K562 (cell line): ENCODE measurements around the gene TXNIP. TPM values are rescaled to one million over a fixed set of nuclear protein-coding genes. Genes with fewer than 3 reads are reported as not detected.

ENCODE experiments used
- AFF1 ChIP-seq, 2 experiments: fragments of 450-650 bp; IDR thresholded peaks; 2 replicates each; pipeline ENCODE4 v1.6.1; 2018; ENCODE audit warnings: mild to moderate bottlenecking in 2 of 2, low read depth in 1 of 2; ENCODE audit not compliant: partially characterized antibody in 2 of 2
- CTCF ChIP-seq, 3 experiments: IDR thresholded peaks in 2 of 3; conservative IDR thresholded peaks in 1 of 3; 2 replicates each; pipeline ENCODE4 v1.5.1; 2011 to 2012; ENCODE audit warnings: low read length in 3 of 3, mild to moderate bottlenecking in 3 of 3, control low read depth in 2 of 3, improper control_type of control experiment in 1 of 3, inconsistent platforms in 1 of 3, low read depth in 1 of 3, mixed read lengths in 1 of 3, moderate library complexity in 1 of 3; ENCODE audit not compliant: insufficient read depth in 2 of 3
- DMBX1 ChIP-seq: fragments of 250-450 bp; sonication (Bioruptor Pico); IDR thresholded peaks from 2 replicates; pipeline ENCODE4 v1.8.0; 2022; ENCODE audit warnings: inconsistent platforms, mild to moderate bottlenecking, moderate library complexity, borderline replicate concordance
- HSF4 ChIP-seq: fragments of 250-450 bp; sonication (Bioruptor Pico); IDR thresholded peaks from 2 replicates; pipeline ENCODE4 v2.1.2; 2022; ENCODE audit warnings: mild to moderate bottlenecking, moderate library complexity, borderline replicate concordance
- MNT ChIP-seq, 2 experiments: fragments of 450-650 bp; conservative IDR thresholded peaks; 2 replicates each; pipeline ENCODE4 v1.6.1; 2017; ENCODE audit warnings: mild to moderate bottlenecking in 2 of 2, moderate library complexity in 2 of 2
- MTA2 ChIP-seq: fragments of 450-650 bp; IDR thresholded peaks from 2 replicates; pipeline ENCODE4 v1.6.1; 2016; ENCODE audit warnings: low read depth
- NEUROD1 ChIP-seq: fragments of 150-350 bp; IDR thresholded peaks from 2 replicates; pipeline ENCODE4 v1.6.1; 2014; ENCODE audit warnings: borderline replicate concordance, low read length, low read depth; ENCODE audit not compliant: partially characterized antibody
- NR2C1 ChIP-seq, 2 experiments: fragments of 450-650 bp; IDR thresholded peaks; 2 replicates each; pipeline ENCODE4 v1.6.1; 2017; ENCODE audit warnings: mild to moderate bottlenecking in 2 of 2, antibody characterized with exemption in 1 of 2, inconsistent platforms in 1 of 2, missing compliant biosample characterization in 1 of 2, missing genetic modification characterization in 1 of 2
- RNF2 ChIP-seq: sonication (generic); IDR thresholded peaks from 2 replicates; pipeline ENCODE4 v1.6.1; 2016
- STAT6 ChIP-seq: sonication (generic); formaldehyde crosslinking; IDR thresholded peaks from 2 replicates; pipeline ENCODE4 v1.8.1; 2023; ENCODE audit warnings: mild to moderate bottlenecking, missing genetic modification reagents
- TOE1 ChIP-seq, 2 experiments: fragments of 450-650 bp in 1 of 2; sonication (generic) in 1 of 2; formaldehyde crosslinking in 1 of 2; IDR thresholded peaks; 2 replicates each; pipeline versions ENCODE4 v1.7.1 to v1.8.0; 2016 to 2022; ENCODE audit warnings: borderline replicate concordance in 2 of 2, mild to moderate bottlenecking in 2 of 2, antibody characterized with exemption in 1 of 2, inconsistent platforms in 1 of 2, low read depth in 1 of 2, missing genetic modification reagents in 1 of 2, moderate library complexity in 1 of 2
- ZNF324 ChIP-seq: fragments of 250-450 bp; sonication (Bioruptor Pico); IDR thresholded peaks from 2 replicates; pipeline ENCODE4 v1.4.0; 2020; ENCODE audit warnings: mild to moderate bottlenecking
- polyA plus RNA-seq, 8 experiments: library from polyadenylated mRNA; depleted of rRNA in 4 of 8; stranded (reverse) in 5 of 8; unstranded in 3 of 8; fragments of >200 nt; fragmentation: Nextera tagmentation in 2 of 8; fragmentation: Illumina TruSeq in 1 of 8; extraction: Ambion mirVana in 2 of 8; extraction: Trizol in 1 of 8; gene quantifications; 2 replicates each; pipeline versions ENCODE4 v1.2.1 to v1.2.3, GENCODE V29; 2011 to 2014; ENCODE audit warnings: inconsistent platforms in 1 of 8, missing spikeins in 1 of 8
- total RNA-seq, 7 experiments: library from RNA; depleted of rRNA in 6 of 7; stranded (reverse); fragments of >200 nt in 6 of 7; fragmentation: Illumina TruSeq in 2 of 7; extraction: Trizol in 2 of 7; gene quantifications; 2 replicates each; pipeline versions ENCODE4 v1.2.1 to v1.2.3, GENCODE V29; 2011 to 2021; ENCODE audit warnings: low replicate concordance in 1 of 7

The TXNIP gene
- total and polyA plus RNA-seq, 9 of the 15 experiments (the other 6 are each of a cell fraction or from before 2014, with no cell fraction given): 120 to 499 (median 257) TPM

- peak; percentile 41; the same call in 1 of the 2 replicates for TF ChIP-seq STAT6 (CRISPR knock-in tag)
- no peak for TF ChIP-seq ZNF324 (CRISPR knock-in tag)
- TF ChIP-seq RNF2: peak; percentile 91
- TF ChIP-seq AFF1 (IDR thresholded peaks at IDR 0.05; ENCODE audit: low read depth in 1 of 2, partially characterized antibody in 2 of 2): peak; percentile 50 to 81
- peak; percentile 97 to 98 for TF ChIP-seq MNT (conservative IDR thresholded peaks at IDR 0.05)
- TF ChIP-seq DMBX1: peak; percentile 78; the same call in 1 of the 2 replicates
- TF ChIP-seq TOE1 (IDR thresholded peaks at IDR 0.05; ENCODE audit: borderline replicate concordance): peak; percentile 16; the same call in 1 of the 2 replicates
- no peak for TF ChIP-seq TOE1 (CRISPR knock-in tag; IDR thresholded peaks at IDR 0.05; ENCODE audit: borderline replicate concordance, low read depth)
- peak; percentile 28; the same call in 1 of the 2 replicates for TF ChIP-seq MTA2
- TF ChIP-seq HSF4: 0 out of 2 replicates have a peak, but pooled peaks have one; percentile 58
- peak; percentile 73 for TF ChIP-seq NEUROD1
- no peak for TF ChIP-seq NR2C1 (IDR thresholded peaks at IDR 0.05)
- peak; percentile 50; the same call in 1 of the 2 replicates for TF ChIP-seq NR2C1 (tag; IDR thresholded peaks at IDR 0.05)
- peak; percentile 53 to 69 (median 54) for TF ChIP-seq CTCF (IDR thresholded peaks at IDR 0.05 in 2 of 3, conservative IDR thresholded peaks at IDR 0.05 in 1 of 3; ENCODE audit: insufficient read depth in 2 of 3, low read depth in 1 of 3, low read length in 3 of 3)
Observed at GRCh38 chr1:145978854-145979745, 17.3 kb downstream of the TXNIP start (continued).
